ENCODE data around the gene XPR1.

XPR1 gene

DNA sequence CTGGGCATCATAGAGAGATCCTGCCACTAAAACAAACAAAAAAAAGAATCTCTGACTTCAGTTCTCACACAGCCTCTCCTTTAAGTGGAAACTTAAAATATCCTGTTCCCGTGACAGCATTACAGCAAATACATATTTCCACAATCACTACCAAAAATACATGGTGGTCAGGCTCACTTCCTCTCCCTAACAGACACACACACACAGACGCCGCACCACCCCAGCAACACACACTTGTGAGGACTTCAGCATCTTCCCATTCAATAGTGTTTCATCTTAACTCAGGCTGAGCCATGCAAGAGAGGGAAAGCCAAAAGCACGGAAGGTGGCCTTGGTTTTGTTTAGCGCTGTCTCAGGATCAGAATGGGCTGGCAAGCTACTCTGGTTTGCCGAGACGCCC lies 302.7 kb downstream of the XPR1 start:
- no peak for DNase-seq (ENCODE audit: low read depth)

DNA sequence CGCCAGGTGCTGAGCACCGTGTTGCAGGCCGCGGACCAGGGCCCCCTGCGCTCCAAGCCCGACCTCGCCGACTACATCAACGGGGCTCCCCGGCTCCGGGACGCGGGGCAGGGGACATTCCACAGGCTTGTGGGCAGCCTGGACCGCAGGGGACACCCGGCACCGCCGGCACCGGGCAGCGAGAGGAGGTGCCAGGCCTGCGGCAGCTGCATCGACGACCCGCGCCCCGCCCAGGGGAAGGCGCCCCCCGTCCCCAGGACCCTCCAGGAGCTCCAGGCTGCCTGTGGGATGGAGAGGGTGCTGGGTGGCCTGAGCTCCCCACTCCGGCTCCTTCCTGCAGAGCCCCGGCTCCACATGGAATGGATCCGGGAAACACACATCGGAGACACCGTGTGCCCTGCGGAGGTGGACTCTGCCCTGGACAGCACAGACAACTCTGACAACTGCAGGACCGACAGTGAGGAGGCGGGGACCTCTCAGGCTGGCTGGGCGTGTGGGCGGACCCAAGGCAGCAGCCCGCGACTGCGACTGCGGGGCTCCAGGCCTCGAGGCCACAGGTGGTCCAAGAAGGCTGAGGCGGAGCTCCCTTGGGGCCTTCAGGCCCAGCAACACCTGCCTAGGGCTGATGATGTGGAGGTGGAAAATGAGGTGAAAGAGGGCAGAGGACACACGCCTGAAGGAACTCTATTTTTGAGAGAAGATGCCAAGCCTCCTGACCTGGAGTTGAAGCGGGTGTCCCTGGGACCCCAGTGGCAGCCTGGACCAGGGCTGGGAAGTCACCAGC lies 303.7 kb downstream of the XPR1 start:
- no peak for DNase-seq (ENCODE audit: low read depth)

DNA sequence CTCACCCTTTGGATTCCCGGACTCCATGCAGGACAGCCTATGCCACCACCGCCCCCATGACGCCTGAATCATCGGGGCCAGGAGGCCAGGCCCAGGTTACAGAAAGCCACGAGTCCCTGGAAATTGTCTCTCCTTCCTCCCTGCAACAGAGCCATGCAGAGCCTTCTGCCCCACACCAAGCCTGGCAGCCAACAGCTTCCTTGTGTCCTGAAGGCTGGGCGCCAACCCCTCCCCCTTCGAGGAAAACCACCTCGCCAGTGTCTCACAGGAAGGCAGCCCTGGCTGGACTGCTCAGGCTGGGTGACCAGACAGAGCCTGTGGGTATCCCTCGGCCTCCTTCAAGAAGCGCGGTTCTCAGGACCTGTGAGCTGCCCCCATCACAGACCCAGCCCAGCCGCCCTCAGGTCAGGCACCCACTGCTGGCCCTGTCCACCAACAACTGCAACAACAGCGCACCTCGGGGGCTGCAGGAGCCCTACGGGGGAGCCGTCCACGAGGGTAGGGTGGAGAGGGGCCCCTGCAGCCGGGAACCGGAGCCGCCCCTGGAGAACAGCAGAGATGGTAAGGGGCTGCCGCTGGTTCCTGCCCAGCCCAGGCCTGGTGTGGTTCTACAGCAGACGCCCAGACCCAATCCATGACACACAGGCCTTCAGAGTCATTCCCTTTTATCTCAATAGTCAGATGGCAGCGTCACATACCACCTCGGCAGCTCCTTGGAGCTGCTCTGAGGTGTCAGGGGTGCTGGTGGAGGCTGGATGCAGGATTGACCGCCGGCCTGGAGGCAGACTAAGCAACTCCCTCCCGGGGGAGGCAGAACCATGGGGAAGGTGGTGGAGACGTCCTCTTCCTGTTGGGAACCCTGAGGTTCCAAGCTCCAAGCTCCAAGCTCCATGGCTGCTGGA lies 304.5 kb downstream of the XPR1 start:
- no peak for DNase-seq (ENCODE audit: low read depth)

DNA sequence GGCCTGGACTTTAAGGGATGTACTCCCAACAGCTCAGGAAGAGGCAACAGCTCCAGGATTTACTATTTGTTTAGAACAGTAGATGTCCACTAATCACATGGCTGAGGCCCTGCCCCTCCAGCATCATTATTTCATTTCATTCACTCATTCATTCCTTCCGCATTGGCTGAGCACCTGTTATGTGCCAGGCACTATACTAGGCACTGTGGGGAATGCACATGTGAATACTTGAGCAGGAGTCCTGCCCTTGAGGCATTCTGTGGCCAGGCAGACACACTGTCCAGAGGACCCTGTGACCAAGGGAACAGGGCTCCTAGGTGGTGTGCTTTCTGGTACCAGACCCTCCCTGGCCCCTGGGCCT lies 305.2 kb downstream of the XPR1 start:
- no peak for DNase-seq (ENCODE audit: low read depth)

GRCh38 chr1:180937624-180938225 lies 305.9 kb downstream of the XPR1 start:
- no peak for DNase-seq (ENCODE audit: low read depth)

- no peak for DNase-seq (ENCODE audit: low read depth)
Measured at GRCh38 chr1:180939073-180939710, 307.4 kb downstream of the XPR1 start.

DNA sequence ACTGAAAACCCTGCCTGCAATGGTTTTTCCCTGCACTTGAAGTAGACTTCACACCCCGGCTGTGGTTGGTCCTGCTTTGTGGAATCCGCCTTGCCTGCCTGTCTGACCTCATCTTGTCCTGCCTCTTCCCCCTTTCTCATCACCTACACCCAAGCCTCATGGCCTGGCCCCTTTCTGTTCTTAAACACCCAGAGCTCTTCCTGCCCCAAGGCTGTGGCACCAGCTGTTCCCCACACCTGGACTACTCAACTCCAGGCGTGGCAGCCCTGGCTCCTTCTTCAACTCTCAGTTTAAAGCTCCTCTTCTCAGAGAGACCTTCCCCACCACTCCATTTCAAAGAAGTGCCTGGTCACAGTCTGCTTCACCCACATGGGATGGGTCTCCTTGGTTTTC lies 307.9 kb downstream of the XPR1 start:
- no peak for DNase-seq (ENCODE audit: low read depth)

Data from stimulated activated CD8-positive, alpha-beta memory T cell treated with anti-CD3 and anti-CD28 coated beads, Interleukin-12 subunit alpha, Interleukin-12 subunit beta, amount 100 ng/mL, for 4 hours (primary cell).